Central memory CD8-positive, alpha-beta T cell (primary cell): Measurements from ENCODE around the gene FEN1.

Experiments used
- ATAC-seq: fragments of 150-1000 bp; cut with Tn5 transposase; replicated peaks from 2 replicates; pipeline ENCODE4 v1.10.0; 2022; ENCODE audit warnings: mild to moderate bottlenecking, moderate FRiP score, moderate number of reproducible peaks; ENCODE audit not compliant: poor library complexity, severe bottlenecking; ENCODE audit errors: extremely low read depth
- DNase-seq, 2 donors: peaks; one replicate each; pipeline ENCODE4 v3.0.0; 2021; ENCODE audit warnings: low spot score in 2 of 2
- H3K27ac Mint-ChIP-seq: one replicate; pipeline ENCODE4 v1.8.0; 2022; ENCODE audit warnings: low read depth, mild to moderate bottlenecking, moderate library complexity, mixed read lengths
- H3K27me3 Mint-ChIP-seq: one replicate; pipeline ENCODE4 v1.8.0; 2022; ENCODE audit warnings: mixed read lengths
- H3K36me3 Mint-ChIP-seq: one replicate; pipeline ENCODE4 v1.8.0; 2022; ENCODE audit warnings: mild to moderate bottlenecking, moderate library complexity, mixed read lengths; ENCODE audit not compliant: insufficient read depth
- H3K4me1 Mint-ChIP-seq: one replicate; pipeline ENCODE4 v1.8.0; 2022; ENCODE audit warnings: mixed read lengths
- H3K4me3 Mint-ChIP-seq: one replicate; pipeline ENCODE4 v1.8.0; 2022; ENCODE audit warnings: mild to moderate bottlenecking, moderate library complexity, mixed read lengths
- H3K9me3 Mint-ChIP-seq: one replicate; pipeline ENCODE4 v1.8.0; 2022; ENCODE audit warnings: mixed read lengths

FEN1 gene

GRCh38 chr11:61832207-61832606, 39.5 kb downstream of the FEN1 start:
- DNase-seq (no peak), ATAC-seq (no peak)
- H3K27ac Mint-ChIP-seq = no peak overlapping the region
- H3K27me3 Mint-ChIP-seq = peaks cover 22% of the 10 kb centered on the region
- H3K4me1 Mint-ChIP-seq = peaks cover 44% of the 10 kb centered on the region
- H3K36me3 Mint-ChIP-seq = peaks cover 1% of the 10 kb centered on the region
- H3K4me3 Mint-ChIP-seq = no peak overlapping the region
- no peaks in the 10 kb centered on the region for H3K9me3 Mint-ChIP-seq

GRCh38 chr11:61832754-61833153, 40.0 kb downstream of the FEN1 start:
- no peaks in the 10 kb centered on the region for H3K9me3 Mint-ChIP-seq
- no peak overlapping the region for H3K27ac Mint-ChIP-seq
- ATAC-seq (no peak), DNase-seq (no peak)
- peaks cover 1% of the 10 kb centered on the region for H3K36me3 Mint-ChIP-seq
- H3K27me3 Mint-ChIP-seq = peaks cover 21% of the 10 kb centered on the region
- H3K4me1 Mint-ChIP-seq = peaks cover 42% of the 10 kb centered on the region
- no peak overlapping the region for H3K4me3 Mint-ChIP-seq

GRCh38 chr11:61833471-61833870, 40.8 kb downstream of the FEN1 start:
- no peak for DNase-seq
- H3K4me3 Mint-ChIP-seq = peak overlapping the region; percentile 26
- H3K4me1 Mint-ChIP-seq = peaks cover 36% of the 10 kb centered on the region
- peaks cover 1% of the 10 kb centered on the region for H3K36me3 Mint-ChIP-seq
- peaks cover 21% of the 10 kb centered on the region for H3K27me3 Mint-ChIP-seq
- no peak for ATAC-seq
- no peaks in the 10 kb centered on the region for H3K9me3 Mint-ChIP-seq
- H3K27ac Mint-ChIP-seq = peak overlapping the region; percentile 81

- no peak for ATAC-seq
- H3K4me1 Mint-ChIP-seq = peaks cover 32% of the 10 kb centered on the region
These were observed 41.2 kb downstream of the FEN1 start for GRCh38 chr11:61833926-61834277.

GRCh38 chr11:61834278-61835048, 41.8 kb downstream of the FEN1 start:
- peaks cover 32% of the 10 kb centered on the region for H3K4me1 Mint-ChIP-seq
- peak overlapping the region; percentile 81 for H3K27ac Mint-ChIP-seq
- H3K27me3 Mint-ChIP-seq = peaks cover 20% of the 10 kb centered on the region
- H3K9me3 Mint-ChIP-seq = no peaks in the 10 kb centered on the region
- H3K36me3 Mint-ChIP-seq = no peaks in the 10 kb centered on the region
- peak overlapping the region; percentile 27 for H3K4me3 Mint-ChIP-seq
- ATAC-seq (peak; percentile 100), DNase-seq (peak; percentile 32 to 48)

More at GRCh38 chr11:61833926-61834277, 41.2 kb downstream of the FEN1 start:
- Mint-ChIP-seq H3K27ac (peak overlapping the region; percentile 81), H3K4me3 (peak overlapping the region; percentile 26), H3K27me3 (peaks cover 21% of the 10 kb centered on the region), H3K36me3 (peaks cover 1% of the 10 kb centered on the region), H3K9me3 (no peaks in the 10 kb centered on the region)
- DNase-seq = no peak

GRCh38 chr11:61836193-61836592, 43.5 kb downstream of the FEN1 start:
- Mint-ChIP-seq H3K4me1 (peaks cover 32% of the 10 kb centered on the region), H3K4me3 (no peak overlapping the region), H3K36me3 (no peaks in the 10 kb centered on the region), H3K27ac (no peak overlapping the region), H3K27me3 (peaks cover 3% of the 10 kb centered on the region), H3K9me3 (no peaks in the 10 kb centered on the region)
- ATAC-seq (no peak), DNase-seq (no peak)

- no peak overlapping the region for H3K4me3 Mint-ChIP-seq
- no peak overlapping the region for H3K27ac Mint-ChIP-seq
- DNase-seq = no peak
- H3K36me3 Mint-ChIP-seq = peaks cover 1% of the 10 kb centered on the region
- H3K4me1 Mint-ChIP-seq = peaks cover 25% of the 10 kb centered on the region
- H3K9me3 Mint-ChIP-seq = no peaks in the 10 kb centered on the region
- no peaks in the 10 kb centered on the region for H3K27me3 Mint-ChIP-seq
- no peak for ATAC-seq
These were observed 44.8 kb downstream of the FEN1 start for GRCh38 chr11:61837411-61838005.

- H3K9me3 Mint-ChIP-seq = no peaks in the 10 kb centered on the region
- H3K27me3 Mint-ChIP-seq = no peaks in the 10 kb centered on the region
- no peak for ATAC-seq
- no peak for DNase-seq
- H3K4me1 Mint-ChIP-seq = peaks cover 17% of the 10 kb centered on the region
- H3K4me3 Mint-ChIP-seq = no peak overlapping the region
- H3K36me3 Mint-ChIP-seq = peaks cover 1% of the 10 kb centered on the region
- H3K27ac Mint-ChIP-seq = no peak overlapping the region
These were observed 45.8 kb downstream of the FEN1 start for GRCh38 chr11:61838501-61838900.

- peaks cover 3% of the 10 kb centered on the region for H3K36me3 Mint-ChIP-seq
- H3K27ac Mint-ChIP-seq = no peak overlapping the region
- DNase-seq (no peak), ATAC-seq (no peak)
- H3K4me1 Mint-ChIP-seq = peaks cover 13% of the 10 kb centered on the region
- no peaks in the 10 kb centered on the region for H3K9me3 Mint-ChIP-seq
- H3K4me3 Mint-ChIP-seq = no peak overlapping the region
- no peaks in the 10 kb centered on the region for H3K27me3 Mint-ChIP-seq
These were observed 46.2 kb downstream of the FEN1 start for GRCh38 chr11:61838921-61839320.

GRCh38 chr11:61839742-61840141, 47.0 kb downstream of the FEN1 start:
- H3K27ac Mint-ChIP-seq = no peak overlapping the region
- H3K4me3 Mint-ChIP-seq = no peak overlapping the region
- peaks cover 3% of the 10 kb centered on the region for H3K36me3 Mint-ChIP-seq
- no peaks in the 10 kb centered on the region for H3K27me3 Mint-ChIP-seq
- DNase-seq = no peak
- H3K4me1 Mint-ChIP-seq = peaks cover 5% of the 10 kb centered on the region
- ATAC-seq = no peak
- no peaks in the 10 kb centered on the region for H3K9me3 Mint-ChIP-seq

- Mint-ChIP-seq H3K36me3 (peaks cover 6% of the 10 kb centered on the region), H3K27me3 (no peaks in the 10 kb centered on the region), H3K9me3 (no peaks in the 10 kb centered on the region), H3K27ac (no peak overlapping the region), H3K4me1 (no peaks in the 10 kb centered on the region), H3K4me3 (no peak overlapping the region)
- ATAC-seq (no peak), DNase-seq (no peak)
These were observed 47.7 kb downstream of the FEN1 start for GRCh38 chr11:61840371-61840770.

GRCh38 chr11:61841636-61842527, 49.2 kb downstream of the FEN1 start:
- H3K27ac Mint-ChIP-seq = no peak overlapping the region
- ATAC-seq (no peak), DNase-seq (no peak)
- H3K4me1 Mint-ChIP-seq = no peaks in the 10 kb centered on the region
- no peaks in the 10 kb centered on the region for H3K27me3 Mint-ChIP-seq
- H3K9me3 Mint-ChIP-seq = no peaks in the 10 kb centered on the region
- no peak overlapping the region for H3K4me3 Mint-ChIP-seq
- H3K36me3 Mint-ChIP-seq = peaks cover 10% of the 10 kb centered on the region

GRCh38 chr11:61842528-61842820, 49.8 kb downstream of the FEN1 start:
- peaks cover 10% of the 10 kb centered on the region for H3K36me3 Mint-ChIP-seq
- H3K27me3 Mint-ChIP-seq = no peaks in the 10 kb centered on the region
- no peak overlapping the region for H3K4me3 Mint-ChIP-seq
- DNase-seq = no peak
- H3K9me3 Mint-ChIP-seq = no peaks in the 10 kb centered on the region
- H3K27ac Mint-ChIP-seq = no peak overlapping the region
- H3K4me1 Mint-ChIP-seq = no peaks in the 10 kb centered on the region
- no peak for ATAC-seq
